Dedifferentiated amniotic fluid mesenchymal stem cell (primary cell): ENCODE results near the gene HTR1D.

Experiments used
- DNase-seq: peaks from one replicate; pipeline ENCODE4 v3.0.0-alpha.2; 2016; ENCODE audit errors: extremely low spot score

Gene HTR1D

GRCh38 chr1:23150125-23150524 is 67.2 kb downstream of the HTR1D start:
- DNase-seq, result no peak

- DNase-seq, result no peak
These were observed 68.2 kb downstream of the HTR1D start for GRCh38 chr1:23149114-23149513.

GRCh38 chr1:23148084-23148483 is 69.2 kb downstream of the HTR1D start:
- no peak for DNase-seq
